Neural progenitor cell (in vitro differentiated cells): ENCODE results near the gene TIMP4. TPM values are rescaled to one million over a fixed set of nuclear protein-coding genes. Genes with fewer than 3 reads are reported as not detected.

Experiments used
- DNase-seq: peaks from one replicate; pipeline ENCODE4 v3.0.0-alpha.2; 2016; ENCODE audit warnings: low spot score
- H2AFZ ChIP-seq: fragments of 200-600 bp; sonication (generic); replicated peaks from 2 replicates; pipeline ENCODE4 v1.6.1; 2016; ENCODE audit warnings: antibody characterized with exemption
- H3F3A ChIP-seq: fragments of 200-600 bp; sonication (generic); 2 replicates; pipeline ENCODE4 v1.6.1; 2016; ENCODE audit warnings: antibody characterized with exemption, low read depth
- H3K27ac ChIP-seq: fragments of 200-600 bp; sonication (generic); 2 replicates; pipeline ENCODE4 v1.5.1; 2016; ENCODE audit warnings: mild to moderate bottlenecking
- H3K27me3 ChIP-seq: fragments of 200-600 bp; sonication (generic); 2 replicates; pipeline ENCODE4 v1.6.1; 2016; ENCODE audit warnings: mild to moderate bottlenecking, moderate library complexity
- H3K36me3 ChIP-seq: fragments of 200-600 bp; sonication (generic); 2 replicates; pipeline ENCODE4 v1.5.1; 2016
- H3K4me1 ChIP-seq: fragments of 200-600 bp; sonication (generic); 2 replicates; pipeline ENCODE4 v1.6.1; 2016; ENCODE audit warnings: mixed run types
- H3K4me2 ChIP-seq: fragments of 200-600 bp; sonication (generic); 2 replicates; pipeline ENCODE4 v1.6.1; 2016
- H3K4me3 ChIP-seq: fragments of 200-600 bp; sonication (generic); 2 replicates; pipeline ENCODE4 v1.5.1; 2016
- H3K79me2 ChIP-seq: fragments of 200-600 bp; sonication (generic); 2 replicates; pipeline ENCODE4 v1.6.1; 2016; ENCODE audit warnings: low read depth
- H3K9ac ChIP-seq: fragments of 200-600 bp; sonication (generic); 2 replicates; pipeline ENCODE4 v1.6.1; 2016
- H3K9me3 ChIP-seq: fragments of 200-600 bp; sonication (generic); 2 replicates; pipeline ENCODE4 v1.5.1; 2016; ENCODE audit warnings: low read depth
- H4K20me1 ChIP-seq: fragments of 200-600 bp; sonication (generic); 2 replicates; pipeline ENCODE4 v1.6.1; 2016; ENCODE audit warnings: low read depth
- H3K27ac Mint-ChIP-seq: 3 replicates; pipeline ENCODE4 v1.8.0; 2021; ENCODE audit warnings: mixed read lengths
- H3K27me3 Mint-ChIP-seq: 2 replicates; pipeline ENCODE4 v1.8.0; 2022; ENCODE audit warnings: low read depth, mild to moderate bottlenecking, inconsistent platforms, moderate library complexity, mixed read lengths; ENCODE audit not compliant: insufficient read depth
- H3K36me3 Mint-ChIP-seq: 3 replicates; pipeline ENCODE4 v1.8.0; 2021; ENCODE audit warnings: mixed read lengths
- H3K4me1 Mint-ChIP-seq: 3 replicates; pipeline ENCODE4 v1.8.0; 2021; ENCODE audit warnings: mixed read lengths
- H3K4me3 Mint-ChIP-seq: 3 replicates; pipeline ENCODE4 v1.8.0; 2021; ENCODE audit warnings: mild to moderate bottlenecking, moderate library complexity, mixed read lengths
- H3K9me3 Mint-ChIP-seq: 3 replicates; pipeline ENCODE4 v1.8.0; 2020; ENCODE audit warnings: mixed read lengths
- CTCF ChIP-seq: fragments of 200-600 bp; sonication (generic); IDR thresholded peaks from 2 replicates; pipeline ENCODE4 v1.5.1; 2017; ENCODE audit warnings: antibody characterized with exemption, mild to moderate bottlenecking
- EZH2 ChIP-seq: fragments of 200-600 bp; sonication (generic); IDR thresholded peaks from 2 replicates; pipeline ENCODE4 v1.6.1; 2017; ENCODE audit warnings: antibody characterized with exemption, mild to moderate bottlenecking, moderate library complexity
- EZH2phosphoT487 ChIP-seq: fragments of 200-600 bp; sonication (generic); IDR thresholded peaks from 2 replicates; pipeline ENCODE4 v1.6.1; 2017; ENCODE audit warnings: antibody characterized with exemption
- total RNA-seq: library from RNA; depleted of rRNA; stranded (reverse); fragments of >200 nt; gene quantifications from 2 replicates; pipeline ENCODE4 v1.2.3, GENCODE V29; 2015; ENCODE audit warnings: low replicate concordance

TIMP4 gene
- total RNA-seq, 1 donor from 2014 or later, result 0.07 TPM

GRCh38 chr3:12195231-12195630 lies 36.5 kb upstream of the TIMP4 start:
- no peak overlapping the region for H3K4me3 Mint-ChIP-seq
- TF ChIP-seq EZH2 (no peak), EZH2phosphoT487 (no peak)

GRCh38 chr3:12194669-12195161 lies 36.0 kb upstream of the TIMP4 start:
- no peak overlapping the region for H3K4me2 ChIP-seq
- H3K79me2 ChIP-seq, result no peaks in the 10 kb centered on the region
- no peak for DNase-seq
- H3K4me3 ChIP-seq, result no peak overlapping the region
- H3F3A ChIP-seq, result no peaks in the 10 kb centered on the region
- no peaks in the 10 kb centered on the region for H3K36me3 ChIP-seq
- no peaks in the 10 kb centered on the region for H3K27me3 ChIP-seq
- Mint-ChIP-seq H3K9me3 (no peaks in the 10 kb centered on the region), H3K36me3 (no peaks in the 10 kb centered on the region), H3K27ac (no peak overlapping the region), H3K27me3 (peaks cover 2% of the 10 kb centered on the region), H3K4me3 (no peak overlapping the region), H3K4me1 (peaks cover 17% of the 10 kb centered on the region)
- peaks cover 2% of the 10 kb centered on the region for H3K4me1 ChIP-seq
- H4K20me1 ChIP-seq, result no peaks in the 10 kb centered on the region
- H3K27ac ChIP-seq, result no peak overlapping the region
- no peak overlapping the region for H2AFZ ChIP-seq
- H3K9me3 ChIP-seq, result no peaks in the 10 kb centered on the region
- no peak overlapping the region for H3K9ac ChIP-seq
- no peak for TF ChIP-seq EZH2phosphoT487
- TF ChIP-seq EZH2, result no peak
- peak; percentile 7 for TF ChIP-seq CTCF

More at GRCh38 chr3:12195231-12195630, 36.5 kb upstream of the TIMP4 start:
- no peak overlapping the region for H2AFZ ChIP-seq
- no peak overlapping the region for H3K27ac ChIP-seq
- no peaks in the 10 kb centered on the region for H3K27me3 ChIP-seq
- peaks cover 2% of the 10 kb centered on the region for H3K4me1 ChIP-seq
- no peaks in the 10 kb centered on the region for H3K79me2 ChIP-seq
- no peak overlapping the region for H3K9ac ChIP-seq
- H3K4me3 ChIP-seq, result no peak overlapping the region
- Mint-ChIP-seq H3K27me3 (no peaks in the 10 kb centered on the region), H3K9me3 (no peaks in the 10 kb centered on the region), H3K4me1 (peaks cover 17% of the 10 kb centered on the region), H3K36me3 (no peaks in the 10 kb centered on the region), H3K27ac (no peak overlapping the region)
- DNase-seq, result no peak
- no peaks in the 10 kb centered on the region for H3K36me3 ChIP-seq
- H4K20me1 ChIP-seq, result no peaks in the 10 kb centered on the region
- H3F3A ChIP-seq, result no peaks in the 10 kb centered on the region
- no peak overlapping the region for H3K4me2 ChIP-seq
- H3K9me3 ChIP-seq, result no peaks in the 10 kb centered on the region

DNA sequence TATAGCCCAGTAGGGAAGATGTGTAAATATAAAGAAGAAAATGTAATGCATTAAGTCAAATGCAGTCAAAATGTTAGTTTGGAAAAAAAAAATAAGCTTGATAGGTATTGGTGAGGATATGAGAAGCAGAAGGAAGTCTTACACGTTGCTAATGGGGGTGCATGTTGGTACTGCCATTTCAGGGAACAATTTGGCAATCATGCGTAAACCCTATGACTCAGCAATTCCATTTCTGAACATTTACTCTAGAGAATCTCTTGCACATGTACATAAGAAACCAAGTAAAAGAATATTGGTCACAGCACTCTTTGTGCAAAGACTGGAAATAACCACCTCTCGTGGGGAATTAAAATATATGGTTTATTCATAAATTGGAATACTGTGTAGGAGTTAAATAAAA lies 35.5 kb upstream of the TIMP4 start:
- Mint-ChIP-seq H3K27me3 (peaks cover 2% of the 10 kb centered on the region), H3K4me1 (peaks cover 17% of the 10 kb centered on the region), H3K27ac (no peak overlapping the region), H3K4me3 (no peak overlapping the region), H3K9me3 (no peaks in the 10 kb centered on the region), H3K36me3 (no peaks in the 10 kb centered on the region)
- no peaks in the 10 kb centered on the region for H4K20me1 ChIP-seq
- no peaks in the 10 kb centered on the region for H3K9me3 ChIP-seq
- H3K27ac ChIP-seq, result no peak overlapping the region
- no peaks in the 10 kb centered on the region for H3K27me3 ChIP-seq
- H2AFZ ChIP-seq, result no peak overlapping the region
- no peaks in the 10 kb centered on the region for H3K36me3 ChIP-seq
- H3K4me2 ChIP-seq, result no peak overlapping the region
- no peaks in the 10 kb centered on the region for H3K79me2 ChIP-seq
- no peak for DNase-seq
- H3K9ac ChIP-seq, result no peak overlapping the region
- no peak overlapping the region for H3K4me3 ChIP-seq
- H3K4me1 ChIP-seq, result peaks cover 2% of the 10 kb centered on the region
- TF ChIP-seq EZH2, result no peak
- no peak for TF ChIP-seq CTCF
- TF ChIP-seq EZH2phosphoT487, result no peak
- H3F3A ChIP-seq, result no peaks in the 10 kb centered on the region

DNA sequence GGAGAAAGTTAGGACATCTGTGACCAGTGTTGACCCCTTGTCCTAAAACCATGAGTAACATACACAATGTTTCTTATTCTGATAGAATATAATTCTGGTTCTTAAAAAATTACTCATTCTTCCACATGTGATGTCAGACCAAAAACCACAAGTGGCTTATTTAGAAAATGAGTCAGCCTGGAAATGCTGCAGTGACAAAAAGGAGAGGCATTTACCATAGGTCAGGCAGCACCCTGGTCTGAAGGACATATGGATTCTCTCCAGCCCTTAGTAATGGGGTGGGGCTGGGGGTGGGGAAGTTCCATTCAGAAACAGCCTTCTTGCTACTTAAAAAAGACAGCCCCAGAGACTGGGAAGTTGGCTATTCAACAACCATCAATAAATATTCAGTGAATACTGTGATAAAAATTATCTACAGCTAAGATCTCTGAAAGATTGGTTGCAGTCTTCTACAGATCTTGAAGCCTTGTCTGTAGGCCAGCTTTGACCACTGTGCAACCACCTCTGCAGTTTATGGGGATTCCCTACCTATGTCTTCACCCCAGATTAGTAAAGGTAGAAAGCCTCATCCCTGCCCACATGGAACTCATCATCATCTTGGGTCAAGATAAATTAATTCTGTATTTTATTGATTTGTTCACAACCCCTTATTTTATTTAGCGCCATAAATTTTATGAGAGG lies 34.9 kb upstream of the TIMP4 start:
- no peak for DNase-seq
- Mint-ChIP-seq H3K9me3 (no peaks in the 10 kb centered on the region), H3K4me1 (peaks cover 17% of the 10 kb centered on the region), H3K27ac (no peak overlapping the region), H3K4me3 (no peak overlapping the region), H3K27me3 (peaks cover 2% of the 10 kb centered on the region), H3K36me3 (no peaks in the 10 kb centered on the region)
- Histone ChIP-seq H3F3A (no peaks in the 10 kb centered on the region), H3K27ac (no peak overlapping the region), H3K79me2 (no peaks in the 10 kb centered on the region), H3K9me3 (no peaks in the 10 kb centered on the region), H4K20me1 (no peaks in the 10 kb centered on the region), H3K4me2 (no peak overlapping the region), H3K4me3 (no peak overlapping the region), H2AFZ (no peak overlapping the region), H3K4me1 (peaks cover 2% of the 10 kb centered on the region), H3K36me3 (no peaks in the 10 kb centered on the region), H3K27me3 (no peaks in the 10 kb centered on the region), H3K9ac (no peak overlapping the region)
- TF ChIP-seq EZH2, result no peak
- TF ChIP-seq CTCF, result no peak
- no peak for TF ChIP-seq EZH2phosphoT487
